Parathyroid adenoma (tissue), 2 donors: ENCODE measurements around the gene ADGRL2.

ENCODE experiments used
- H2AFZ ChIP-seq: fragments of 300-600 bp; sonication (generic); one replicate; pipeline ENCODE4 v1.7.0; 2017; ENCODE audit warnings: antibody characterized with exemption, mild to moderate bottlenecking
- H3K27ac ChIP-seq: fragments of 300-600 bp; sonication (generic); one replicate; pipeline ENCODE4 v1.7.0; 2017
- H3K27me3 ChIP-seq: fragments of 300-600 bp; sonication (generic); one replicate; pipeline ENCODE4 v1.7.0; 2017; ENCODE audit warnings: low read length; ENCODE audit not compliant: control insufficient read depth, insufficient read depth
- H3K36me3 ChIP-seq: fragments of 300-600 bp; sonication (generic); one replicate; pipeline ENCODE4 v1.7.0; 2017; ENCODE audit warnings: low read length; ENCODE audit not compliant: control insufficient read depth, insufficient read depth
- H3K4me1 ChIP-seq: fragments of 300-600 bp; sonication (generic); one replicate; pipeline ENCODE4 v1.7.0; 2017; ENCODE audit warnings: control low read depth
- H3K4me2 ChIP-seq: fragments of 300-600 bp; sonication (generic); one replicate; pipeline ENCODE4 v1.7.0; 2017; ENCODE audit warnings: low read length
- H3K4me3 ChIP-seq: fragments of 300-600 bp; sonication (generic); one replicate; pipeline ENCODE4 v1.7.0; 2017; ENCODE audit warnings: low read depth, low read length
- H3K79me2 ChIP-seq: fragments of 300-600 bp; sonication (generic); one replicate; pipeline ENCODE4 v1.7.0; 2017; ENCODE audit warnings: control low read depth
- H3K9ac ChIP-seq: fragments of 300-600 bp; sonication (generic); one replicate; pipeline ENCODE4 v1.7.0; 2017; ENCODE audit warnings: mild to moderate bottlenecking
- H3K9me3 ChIP-seq: fragments of 300-600 bp; sonication (generic); one replicate; pipeline ENCODE4 v1.7.0; 2017; ENCODE audit warnings: low read length; ENCODE audit not compliant: control insufficient read depth
- CTCF ChIP-seq: fragments of 300-600 bp; sonication (generic); IDR thresholded peaks from one replicate; pipeline ENCODE4 v1.7.0; 2017; ENCODE audit warnings: antibody characterized with exemption, mild to moderate bottlenecking
- donor health status: primary hyperparathyroidism.

Gene ADGRL2

GRCh38 chr1:81889166-81889565, 88.4 kb downstream of the ADGRL2 start:
- no peaks in the 10 kb centered on the region for H3K27me3 ChIP-seq
- H3K4me2 ChIP-seq = no peak overlapping the region
- H3K79me2 ChIP-seq = no peaks in the 10 kb centered on the region
- H3K9me3 ChIP-seq = no peaks in the 10 kb centered on the region
- H3K4me3 ChIP-seq = no peak overlapping the region
- TF ChIP-seq CTCF = no peak
- H2AFZ ChIP-seq = no peak overlapping the region
- no peaks in the 10 kb centered on the region for H3K36me3 ChIP-seq
- H3K4me1 ChIP-seq = no peaks in the 10 kb centered on the region
- no peak overlapping the region for H3K27ac ChIP-seq
- no peak overlapping the region for H3K9ac ChIP-seq

GRCh38 chr1:81894867-81895266, 94.1 kb downstream of the ADGRL2 start:
- H3K4me2 ChIP-seq = no peak overlapping the region
- no peak overlapping the region for H2AFZ ChIP-seq
- no peaks in the 10 kb centered on the region for H3K79me2 ChIP-seq
- no peaks in the 10 kb centered on the region for H3K36me3 ChIP-seq
- H3K9ac ChIP-seq = no peak overlapping the region
- no peak overlapping the region for H3K4me3 ChIP-seq
- TF ChIP-seq CTCF = no peak
- no peaks in the 10 kb centered on the region for H3K4me1 ChIP-seq
- no peak overlapping the region for H3K27ac ChIP-seq
- no peaks in the 10 kb centered on the region for H3K9me3 ChIP-seq
- no peaks in the 10 kb centered on the region for H3K27me3 ChIP-seq

GRCh38 chr1:81899214-81899821, 98.6 kb downstream of the ADGRL2 start:
- H3K27ac ChIP-seq = no peak overlapping the region
- no peak for TF ChIP-seq CTCF
- no peak overlapping the region for H3K9ac ChIP-seq
- no peaks in the 10 kb centered on the region for H3K36me3 ChIP-seq
- H3K4me2 ChIP-seq = no peak overlapping the region
- no peaks in the 10 kb centered on the region for H3K4me1 ChIP-seq
- no peak overlapping the region for H2AFZ ChIP-seq
- H3K79me2 ChIP-seq = no peaks in the 10 kb centered on the region
- no peaks in the 10 kb centered on the region for H3K27me3 ChIP-seq
- no peak overlapping the region for H3K4me3 ChIP-seq
- no peaks in the 10 kb centered on the region for H3K9me3 ChIP-seq

- Histone ChIP-seq H3K4me2 (no peak overlapping the region), H3K4me1 (no peaks in the 10 kb centered on the region), H3K4me3 (no peak overlapping the region), H3K27me3 (no peaks in the 10 kb centered on the region), H3K79me2 (no peaks in the 10 kb centered on the region), H3K9ac (no peak overlapping the region), H3K36me3 (no peaks in the 10 kb centered on the region), H3K9me3 (no peaks in the 10 kb centered on the region), H3K27ac (no peak overlapping the region), H2AFZ (no peak overlapping the region)
- TF ChIP-seq CTCF = no peak
Observed at GRCh38 chr1:81907575-81907974, 106.8 kb downstream of the ADGRL2 start.

- H3K4me1 ChIP-seq = no peaks in the 10 kb centered on the region
- peak overlapping the region; percentile 11 for H3K4me2 ChIP-seq
- no peak overlapping the region for H3K9ac ChIP-seq
- no peak overlapping the region for H3K27ac ChIP-seq
- H3K79me2 ChIP-seq = no peaks in the 10 kb centered on the region
- H3K27me3 ChIP-seq = no peaks in the 10 kb centered on the region
- no peak overlapping the region for H3K4me3 ChIP-seq
- no peak overlapping the region for H2AFZ ChIP-seq
- no peaks in the 10 kb centered on the region for H3K9me3 ChIP-seq
- TF ChIP-seq CTCF = no peak
- no peaks in the 10 kb centered on the region for H3K36me3 ChIP-seq
Observed at GRCh38 chr1:81912383-81912782, 111.6 kb downstream of the ADGRL2 start.
